Fibroblast of skin of back (primary cell): Measurements from ENCODE around the gene NEDD4L.
A peak's percentile ranks its signal among the peaks of the same experiment; 100 is the strongest.

Experiments used
- DNase-seq: peaks from one replicate; pipeline ENCODE4 v3.0.0-alpha.2; 2013

Gene NEDD4L

GRCh38 chr18:58324824-58325480 is 280.9 kb downstream of the NEDD4L start:
- DNase-seq: no peak

GRCh38 chr18:58325494-58325893 is 281.5 kb downstream of the NEDD4L start:
- no peak for DNase-seq

GRCh38 chr18:58334061-58334460 is 290.0 kb downstream of the NEDD4L start:
- DNase-seq: no peak

GRCh38 chr18:58335223-58335622 is 291.2 kb downstream of the NEDD4L start:
- no peak for DNase-seq

- peak; percentile 21 for DNase-seq
Measured at GRCh38 chr18:58335821-58336220, 291.8 kb downstream of the NEDD4L start.

GRCh38 chr18:58336605-58337004 is 292.6 kb downstream of the NEDD4L start:
- DNase-seq: peak; percentile 24

- no peak for DNase-seq
Measured at GRCh38 chr18:58337285-58337684, 293.3 kb downstream of the NEDD4L start.

GRCh38 chr18:58337686-58338085 is 293.7 kb downstream of the NEDD4L start:
- no peak for DNase-seq

GRCh38 chr18:58338141-58338540 is 294.1 kb downstream of the NEDD4L start:
- no peak for DNase-seq

- DNase-seq: peak; percentile 70
Measured at GRCh38 chr18:58338961-58339592, 295.1 kb downstream of the NEDD4L start.

GRCh38 chr18:58339890-58340289 is 295.9 kb downstream of the NEDD4L start:
- DNase-seq: no peak

- DNase-seq: no peak
Measured at GRCh38 chr18:58341916-58342315, 297.9 kb downstream of the NEDD4L start.

- DNase-seq: no peak
Measured at GRCh38 chr18:58344080-58344670, 300.1 kb downstream of the NEDD4L start.

- no peak for DNase-seq
Measured at GRCh38 chr18:58344861-58345463, 300.9 kb downstream of the NEDD4L start.

- DNase-seq: no peak
Measured at GRCh38 chr18:58345875-58346274, 301.8 kb downstream of the NEDD4L start.

GRCh38 chr18:58347135-58347534 is 303.1 kb downstream of the NEDD4L start:
- no peak for DNase-seq

GRCh38 chr18:58348517-58348916 is 304.5 kb downstream of the NEDD4L start:
- no peak for DNase-seq

- DNase-seq: no peak
Measured at GRCh38 chr18:58348951-58349350, 304.9 kb downstream of the NEDD4L start.

- DNase-seq: no peak
Measured at GRCh38 chr18:58349650-58350049, 305.6 kb downstream of the NEDD4L start.

- DNase-seq: peak; percentile 49
Measured at GRCh38 chr18:58350526-58350925, 306.5 kb downstream of the NEDD4L start.

- DNase-seq: no peak
Measured at GRCh38 chr18:58351776-58352175, 307.8 kb downstream of the NEDD4L start.

- DNase-seq: no peak
Measured at GRCh38 chr18:58353581-58353980, 309.6 kb downstream of the NEDD4L start.

- no peak for DNase-seq
Measured at GRCh38 chr18:58354051-58354450, 310.0 kb downstream of the NEDD4L start.

- no peak for DNase-seq
Measured at GRCh38 chr18:58354791-58355190, 310.8 kb downstream of the NEDD4L start.
